ENCODE measurements around the gene RRP9.

The RRP9 gene

GRCh38 chr3:51969841-51970240 is 28.1 kb upstream of the RRP9 start:
- Histone ChIP-seq H3K4me1 (ENCODE audit: low read length) (peaks cover 12% of the 10 kb centered on the region), H3K9me2 (replicated peaks; ENCODE audit: insufficient read depth, low read length) (no peaks in the 10 kb centered on the region), H3F3A (ENCODE audit: insufficient read depth, low read length) (peaks cover 11% of the 10 kb centered on the region; the same call in 1 of the 2 replicates), H3K4me3 (ENCODE audit: low read length) (no peak overlapping the region), H3K27ac (ENCODE audit: low read length) (no peak overlapping the region), H3K9me3 (replicated peaks; ENCODE audit: insufficient read depth, low read length) (no peaks in the 10 kb centered on the region), H3K36me3 (replicated peaks; ENCODE audit: insufficient read depth, low read length) (no peaks in the 10 kb centered on the region), H3K79me2 (ENCODE audit: low read length) (peaks cover 7% of the 10 kb centered on the region), H3K27me3 (replicated peaks; ENCODE audit: insufficient read depth, low read length) (no peaks in the 10 kb centered on the region), H4K20me1 (ENCODE audit: insufficient read depth, low read length) (no peaks in the 10 kb centered on the region), H2AFZ (ENCODE audit: low read length) (no peak overlapping the region), H3K9ac (ENCODE audit: low read length) (no peak overlapping the region), H3K4me2 (ENCODE audit: low read depth, low read length) (no peak overlapping the region)
- no peak for DNase-seq
- no peak for TF ChIP-seq CTCF (IDR thresholded peaks at IDR 0.05; ENCODE audit: low read length)
- TF ChIP-seq EZH2phosphoT487 (IDR thresholded peaks at IDR 0.05; ENCODE audit: low read length) = no peak
- TF ChIP-seq EZH2 (optimal IDR thresholded peaks at IDR 0.05; ENCODE audit: low read depth, low read length) = no peak

GRCh38 chr3:51968883-51969678 is 27.4 kb upstream of the RRP9 start:
- peaks cover 5% of the 10 kb centered on the region for H3K4me1 ChIP-seq (ENCODE audit: low read length)
- no peaks in the 10 kb centered on the region for H3K36me3 ChIP-seq (replicated peaks; ENCODE audit: insufficient read depth, low read length)
- no peaks in the 10 kb centered on the region for H3K9me2 ChIP-seq (replicated peaks; ENCODE audit: insufficient read depth, low read length)
- H3K9ac ChIP-seq (ENCODE audit: low read length) = no peak overlapping the region
- no peak overlapping the region for H3K27ac ChIP-seq (ENCODE audit: low read length)
- DNase-seq = no peak
- TF ChIP-seq EZH2phosphoT487 (IDR thresholded peaks at IDR 0.05; ENCODE audit: low read length) (no peak), CTCF (IDR thresholded peaks at IDR 0.05; ENCODE audit: low read length) (no peak), EZH2 (optimal IDR thresholded peaks at IDR 0.05; ENCODE audit: low read depth, low read length) (no peak)
- H3F3A ChIP-seq (ENCODE audit: insufficient read depth, low read length) = peaks cover 4% of the 10 kb centered on the region; the same call in 1 of the 2 replicates
- H3K4me3 ChIP-seq (ENCODE audit: low read length) = no peak overlapping the region
- H3K9me3 ChIP-seq (replicated peaks; ENCODE audit: insufficient read depth, low read length) = no peaks in the 10 kb centered on the region
- peaks cover 7% of the 10 kb centered on the region for H3K79me2 ChIP-seq (ENCODE audit: low read length)
- H3K4me2 ChIP-seq (ENCODE audit: low read depth, low read length) = no peak overlapping the region
- no peak overlapping the region for H2AFZ ChIP-seq (ENCODE audit: low read length)
- no peaks in the 10 kb centered on the region for H3K27me3 ChIP-seq (replicated peaks; ENCODE audit: insufficient read depth, low read length)
- no peaks in the 10 kb centered on the region for H4K20me1 ChIP-seq (ENCODE audit: insufficient read depth, low read length)

GRCh38 chr3:51968170-51968775 is 26.6 kb upstream of the RRP9 start:
- TF ChIP-seq CTCF (IDR thresholded peaks at IDR 0.05; ENCODE audit: low read length) (no peak), EZH2 (optimal IDR thresholded peaks at IDR 0.05; ENCODE audit: low read depth, low read length) (no peak), EZH2phosphoT487 (IDR thresholded peaks at IDR 0.05; ENCODE audit: low read length) (no peak)
- Histone ChIP-seq H3K4me1 (ENCODE audit: low read length) (0 out of 2 replicates have a peak, but pooled peaks cover 4% of the 10 kb centered on the region), H3K79me2 (ENCODE audit: low read length) (peaks cover 1% of the 10 kb centered on the region; the same call in 1 of the 2 replicates), H3F3A (ENCODE audit: insufficient read depth, low read length) (peaks cover 3% of the 10 kb centered on the region; the same call in 1 of the 2 replicates), H2AFZ (ENCODE audit: low read length) (0 out of 2 replicates have a peak overlapping the region, but pooled peaks have one; percentile 58), H3K9me3 (replicated peaks; ENCODE audit: insufficient read depth, low read length) (no peaks in the 10 kb centered on the region), H4K20me1 (ENCODE audit: insufficient read depth, low read length) (no peaks in the 10 kb centered on the region), H3K9me2 (replicated peaks; ENCODE audit: insufficient read depth, low read length) (no peaks in the 10 kb centered on the region), H3K27me3 (replicated peaks; ENCODE audit: insufficient read depth, low read length) (no peaks in the 10 kb centered on the region), H3K36me3 (replicated peaks; ENCODE audit: insufficient read depth, low read length) (no peaks in the 10 kb centered on the region), H3K4me3 (ENCODE audit: low read length) (peak overlapping the region; percentile 69), H3K27ac (ENCODE audit: low read length) (no peak overlapping the region), H3K4me2 (ENCODE audit: low read depth, low read length) (peak overlapping the region; percentile 95), H3K9ac (ENCODE audit: low read length) (peak overlapping the region; percentile 50; the same call in 1 of the 2 replicates)
- DNase-seq = no peak

Measured in MM.1S (cell line).